ENCODE data around the gene SLA2. TPM values are rescaled to one million over a fixed set of nuclear protein-coding genes. Genes with fewer than 3 reads are reported as not detected.

Gene SLA2
- total and polyA plus RNA-seq, 2 of the 8 experiments (the other 6 are each of a cell fraction or from before 2014, with no cell fraction given): 0.18 TPM; not detected in 1

GRCh38 chr20:36604952-36605398 lies 41.0 kb downstream of the SLA2 start:
- peak overlapping the region; percentile 2 for H4K5ac ChIP-seq (ENCODE audit: insufficient read length, low read depth, low read length)
- peaks cover 11 to 20% (median 18%) of the 10 kb centered on the region in 4 experiments for H3K36me3 ChIP-seq (ENCODE audit: control insufficient read depth in 2 of 4, insufficient read depth in 4 of 4, low read length in 3 of 4)
- CTCF ChIA-PET (ENCODE audit: partially characterized antibody): interaction anchor here (0.7 to 4.1 kb wide), 22 partner anchors 8 to 115 kb away, joined by 3 to 67 read pairs (median 5); partner anchors contain the start of gene SLA2
- H4K8ac ChIP-seq (ENCODE audit: extremely low read depth, insufficient read depth, low read length): peak overlapping the region; percentile 87
- peak overlapping the region; percentile 19; the same call in 1 of the 2 replicates for H2AFZ ChIP-seq (ENCODE audit: low read length)
- H3K23ac ChIP-seq (ENCODE audit: insufficient read length): no peak overlapping the region
- H3K14ac ChIP-seq (ENCODE audit: insufficient read length): no peak overlapping the region
- 0 out of 7 replicates have a peak overlapping the region, but pooled peaks of 1 of the 4 experiments have one; percentile 20 for H3K9ac ChIP-seq (replicated peaks in 1 of 4; ENCODE audit: extremely low read depth in 1 of 4, low read depth in 3 of 4, low read length in 3 of 4)
- H3K18ac ChIP-seq (ENCODE audit: extremely low read depth, low read length): no peak overlapping the region; the same call in 1 of the 2 replicates
- FAIRE-seq (no peak), DNase-seq (ENCODE audit: low read depth in 1 of 2, low spot score in 2 of 2) (no peak)
- no peak overlapping the region for H3K56ac ChIP-seq (replicated peaks; ENCODE audit: insufficient read length, low read depth, low read length)
- H2BK20ac ChIP-seq (ENCODE audit: low read length): no peak overlapping the region
- peaks cover 13% of the 10 kb centered on the region for H3K79me1 ChIP-seq (ENCODE audit: low read depth, low read length)
- no peak overlapping the region for H2AK5ac ChIP-seq (ENCODE audit: low read depth, low read length)
- H3K27me3 ChIP-seq (replicated peaks in 1 of 4; ENCODE audit: control insufficient read depth in 3 of 4, extremely low read depth in 1 of 4, insufficient read depth in 3 of 4, low read length in 3 of 4): no peaks in the 10 kb centered on the region; a peak in 1 of 7 replicates
- peaks cover 0 to 4% (median 2%) of the 10 kb centered on the region in 4 experiments; a peak in 3 of 7 replicates for H3K4me1 ChIP-seq (replicated peaks in 1 of 4; ENCODE audit: control insufficient read depth in 3 of 4, insufficient read depth in 4 of 4, low read length in 3 of 4)
- H3K4me3 ChIP-seq (ENCODE audit: extremely low read depth in 1 of 4, insufficient read depth in 2 of 4, low read depth in 3 of 4, low read length in 4 of 4): peak overlapping the region in 2 of 4 experiments; percentile 3 to 35; a peak in 3 of 8 replicates
- no peak overlapping the region for H3K27ac ChIP-seq (ENCODE audit: low read depth, low read length)
- POLR2A ChIA-PET (ENCODE audit: partially characterized antibody): interaction anchor here (0.6 to 26.6 kb wide), 13 partner anchors 9 to 214 kb away, joined by 3 to 388 read pairs (median 4); partner anchors contain the start of gene TGIF2
- H2BK5ac ChIP-seq (ENCODE audit: low read depth, low read length): peak overlapping the region; percentile 49
- H4K91ac ChIP-seq (replicated peaks; ENCODE audit: insufficient read length, low read length): peak overlapping the region; percentile 79
- H3K9me3 ChIP-seq (ENCODE audit: insufficient read depth in 2 of 2, low read depth in 1 of 2, low read length in 1 of 2): no peaks in the 10 kb centered on the region
- H3K23me2 ChIP-seq (ENCODE audit: low read depth, low read length): peaks cover 4% of the 10 kb centered on the region
- WGBS, 2 experiments (ENCODE audit: extremely low coverage in 1 of 2, insufficient coverage in 1 of 2, insufficient read length in 1 of 2, insufficient replicate concordance in 2 of 2, low coverage in 1 of 2, low lambda C conversion rate in 2 of 2, missing lambda C conversion rate in 1 of 2): 85% methylated on average over 15 of the region's 15 CpGs; no CpG with 5 or more reads in 1 of the 2 experiments
- peak overlapping the region; percentile 64; the same call in 1 of the 2 replicates for H2BK12ac ChIP-seq (ENCODE audit: low read depth, low read length)
- H4K20me1 ChIP-seq (replicated peaks in 1 of 2; ENCODE audit: control insufficient read depth in 1 of 2, insufficient read depth in 2 of 2, low read length in 2 of 2): peaks cover 0 to 14% of the 10 kb centered on the region in 2 experiments
- TF ChIP-seq CHD1 (IDR thresholded peaks at IDR 0.05; ENCODE audit: low read depth, low read length) (no peak), E2F6 (IDR thresholded peaks at IDR 0.05) (peak; percentile 61; the same call in 1 of the 2 replicates), CHD2 (IDR thresholded peaks at IDR 0.05; ENCODE audit: low read length) (no peak)
- peak overlapping the region; percentile 35 for H3K4ac ChIP-seq (replicated peaks; ENCODE audit: insufficient read length, low read depth, low read length)
- H3K79me2 ChIP-seq (ENCODE audit: control insufficient read depth in 1 of 2, insufficient read depth in 2 of 2, low read length in 2 of 2): peaks cover 10 to 26% of the 10 kb centered on the region in 2 experiments
- peak overlapping the region; percentile 2 to 55; a peak in 3 of 4 replicates for H3K4me2 ChIP-seq (ENCODE audit: insufficient read depth in 1 of 2, low read depth in 2 of 2, low read length in 2 of 2)
- H2BK15ac ChIP-seq (ENCODE audit: low read length): no peak overlapping the region
- no peak overlapping the region for H2BK120ac ChIP-seq (replicated peaks; ENCODE audit: low read depth, low read length)
